ENCODE measurements around the gene E2F1.

E2F1 gene

GRCh38 chr20:33687370-33687915, 1.3 kb upstream of the E2F1 start:
- no peaks in the 10 kb centered on the region for H3K36me3 Mint-ChIP-seq
- peak overlapping the region; percentile 86 for H3K4me3 Mint-ChIP-seq
- no peaks in the 10 kb centered on the region for H3K27me3 Mint-ChIP-seq
- H3K9me3 Mint-ChIP-seq, result no peaks in the 10 kb centered on the region
- peaks cover 19% of the 10 kb centered on the region for H3K4me1 Mint-ChIP-seq
- no peak overlapping the region for H3K27ac Mint-ChIP-seq
- ATAC-seq (ENCODE audit: low read depth), result no peak
- DNase-seq (ENCODE audit: low spot score in 2 of 2), result no peak

GRCh38 chr20:33686984-33687366, 790 bp upstream of the E2F1 start:
- H3K27me3 Mint-ChIP-seq, result no peaks in the 10 kb centered on the region
- H3K4me3 Mint-ChIP-seq, result peak overlapping the region; percentile 86
- H3K36me3 Mint-ChIP-seq, result no peaks in the 10 kb centered on the region
- H3K9me3 Mint-ChIP-seq, result no peaks in the 10 kb centered on the region
- no peak overlapping the region for H3K27ac Mint-ChIP-seq
- peaks cover 20% of the 10 kb centered on the region for H3K4me1 Mint-ChIP-seq
- ATAC-seq (ENCODE audit: low read depth), result no peak
- no peak for DNase-seq (ENCODE audit: low spot score in 2 of 2)

- H3K4me1 Mint-ChIP-seq, result peaks cover 23% of the 10 kb centered on the region
- H3K36me3 Mint-ChIP-seq, result no peaks in the 10 kb centered on the region
- H3K9me3 Mint-ChIP-seq, result no peaks in the 10 kb centered on the region
- no peaks in the 10 kb centered on the region for H3K27me3 Mint-ChIP-seq
- ATAC-seq (ENCODE audit: low read depth) (peak; percentile 57), DNase-seq (ENCODE audit: low spot score in 2 of 2) (peak; percentile 53 to 54)
- H3K4me3 Mint-ChIP-seq, result peak overlapping the region; percentile 86
- H3K27ac Mint-ChIP-seq, result peak overlapping the region; percentile 82
These were observed 671 bp downstream of the E2F1 start for GRCh38 chr20:33685328-33686099.

GRCh38 chr20:33684533-33685327, 1.5 kb downstream of the E2F1 start:
- ATAC-seq (ENCODE audit: low read depth) (no peak), DNase-seq (ENCODE audit: low spot score in 2 of 2) (no peak)
- no peaks in the 10 kb centered on the region for H3K9me3 Mint-ChIP-seq
- H3K27ac Mint-ChIP-seq, result peak overlapping the region; percentile 82
- H3K36me3 Mint-ChIP-seq, result no peaks in the 10 kb centered on the region
- H3K4me1 Mint-ChIP-seq, result peaks cover 26% of the 10 kb centered on the region
- peak overlapping the region; percentile 86 for H3K4me3 Mint-ChIP-seq
- no peaks in the 10 kb centered on the region for H3K27me3 Mint-ChIP-seq

GRCh38 chr20:33681728-33682353, 4.3 kb downstream of the E2F1 start:
- peaks cover 31% of the 10 kb centered on the region for H3K4me1 Mint-ChIP-seq
- H3K9me3 Mint-ChIP-seq, result no peaks in the 10 kb centered on the region
- DNase-seq (ENCODE audit: low spot score in 2 of 2) (no peak), ATAC-seq (ENCODE audit: low read depth) (no peak)
- H3K27ac Mint-ChIP-seq, result no peak overlapping the region
- no peaks in the 10 kb centered on the region for H3K27me3 Mint-ChIP-seq
- H3K36me3 Mint-ChIP-seq, result no peaks in the 10 kb centered on the region
- H3K4me3 Mint-ChIP-seq, result no peak overlapping the region

GRCh38 chr20:33681288-33681687, 4.9 kb downstream of the E2F1 start:
- H3K27ac Mint-ChIP-seq, result no peak overlapping the region
- no peak overlapping the region for H3K4me3 Mint-ChIP-seq
- H3K36me3 Mint-ChIP-seq, result no peaks in the 10 kb centered on the region
- no peaks in the 10 kb centered on the region for H3K9me3 Mint-ChIP-seq
- peaks cover 27% of the 10 kb centered on the region for H3K4me1 Mint-ChIP-seq
- no peaks in the 10 kb centered on the region for H3K27me3 Mint-ChIP-seq
- DNase-seq (ENCODE audit: low spot score in 2 of 2) (no peak), ATAC-seq (ENCODE audit: low read depth) (no peak)

GRCh38 chr20:33680686-33681085, 5.5 kb downstream of the E2F1 start:
- Mint-ChIP-seq H3K4me3 (no peak overlapping the region), H3K27me3 (no peaks in the 10 kb centered on the region), H3K9me3 (no peaks in the 10 kb centered on the region), H3K36me3 (no peaks in the 10 kb centered on the region), H3K4me1 (peaks cover 27% of the 10 kb centered on the region), H3K27ac (no peak overlapping the region)
- ATAC-seq (ENCODE audit: low read depth), result no peak
- no peak for DNase-seq (ENCODE audit: low spot score in 2 of 2)

GRCh38 chr20:33679758-33680485, 6.3 kb downstream of the E2F1 start:
- Mint-ChIP-seq H3K4me1 (peaks cover 25% of the 10 kb centered on the region), H3K27ac (peak overlapping the region; percentile 14), H3K9me3 (no peaks in the 10 kb centered on the region), H3K27me3 (no peaks in the 10 kb centered on the region), H3K4me3 (peak overlapping the region; percentile 12), H3K36me3 (no peaks in the 10 kb centered on the region)
- ATAC-seq (ENCODE audit: low read depth), result peak; percentile 97
- DNase-seq (ENCODE audit: low spot score in 2 of 2), result peak; percentile 61 to 73

- ATAC-seq (ENCODE audit: low read depth) (no peak), DNase-seq (ENCODE audit: low spot score in 2 of 2) (no peak)
- Mint-ChIP-seq H3K27me3 (no peaks in the 10 kb centered on the region), H3K4me1 (peaks cover 30% of the 10 kb centered on the region), H3K4me3 (no peak overlapping the region), H3K36me3 (peaks cover 2% of the 10 kb centered on the region), H3K9me3 (no peaks in the 10 kb centered on the region), H3K27ac (peak overlapping the region; percentile 14)
These were observed 8.0 kb downstream of the E2F1 start for GRCh38 chr20:33677991-33678702.

- DNase-seq (ENCODE audit: low spot score in 2 of 2) (no peak), ATAC-seq (ENCODE audit: low read depth) (no peak)
- no peak overlapping the region for H3K27ac Mint-ChIP-seq
- H3K9me3 Mint-ChIP-seq, result no peaks in the 10 kb centered on the region
- peaks cover 2% of the 10 kb centered on the region for H3K36me3 Mint-ChIP-seq
- no peaks in the 10 kb centered on the region for H3K27me3 Mint-ChIP-seq
- H3K4me1 Mint-ChIP-seq, result peaks cover 32% of the 10 kb centered on the region
- H3K4me3 Mint-ChIP-seq, result no peak overlapping the region
These were observed 9.2 kb downstream of the E2F1 start for GRCh38 chr20:33676652-33677645.

- peaks cover 2% of the 10 kb centered on the region for H3K36me3 Mint-ChIP-seq
- DNase-seq (ENCODE audit: low spot score in 2 of 2) (no peak), ATAC-seq (ENCODE audit: low read depth) (no peak)
- no peak overlapping the region for H3K4me3 Mint-ChIP-seq
- peaks cover 28% of the 10 kb centered on the region for H3K4me1 Mint-ChIP-seq
- H3K27ac Mint-ChIP-seq, result no peak overlapping the region
- H3K9me3 Mint-ChIP-seq, result no peaks in the 10 kb centered on the region
- H3K27me3 Mint-ChIP-seq, result no peaks in the 10 kb centered on the region
These were observed 10.1 kb downstream of the E2F1 start for GRCh38 chr20:33676121-33676520.

Data from memory B cell (primary cell).